KOPT-K1 (cell line): ENCODE measurements around the gene PPM1E.
"Not testable (repeated sequence)": the region's sequence is repeated elsewhere in the genome, so short reads cannot be mapped to it uniquely, and the experiment has no call there.

Source experiments
- H3K27ac ChIP-seq: fragments of 200-600 bp; sonication (generic); 2 replicates; pipeline ENCODE4 v1.5.1; 2016; ENCODE audit warnings: antibody characterized with exemption, mild to moderate bottlenecking, low read depth, low read length; ENCODE audit not compliant: poor library complexity, severe bottlenecking
- H3K36me3 ChIP-seq: fragments of 200-600 bp; sonication (generic); 2 replicates; pipeline ENCODE4 v1.5.1; 2017; ENCODE audit warnings: antibody characterized with exemption, mild to moderate bottlenecking, low read length, moderate library complexity; ENCODE audit not compliant: insufficient read depth
- H3K9me3 ChIP-seq: fragments of 200-600 bp; sonication (generic); 2 replicates; pipeline ENCODE4 v1.5.1; 2017; ENCODE audit warnings: antibody characterized with exemption, low read length, mild to moderate bottlenecking; ENCODE audit not compliant: insufficient read depth, poor library complexity, severe bottlenecking

PPM1E gene

DNA sequence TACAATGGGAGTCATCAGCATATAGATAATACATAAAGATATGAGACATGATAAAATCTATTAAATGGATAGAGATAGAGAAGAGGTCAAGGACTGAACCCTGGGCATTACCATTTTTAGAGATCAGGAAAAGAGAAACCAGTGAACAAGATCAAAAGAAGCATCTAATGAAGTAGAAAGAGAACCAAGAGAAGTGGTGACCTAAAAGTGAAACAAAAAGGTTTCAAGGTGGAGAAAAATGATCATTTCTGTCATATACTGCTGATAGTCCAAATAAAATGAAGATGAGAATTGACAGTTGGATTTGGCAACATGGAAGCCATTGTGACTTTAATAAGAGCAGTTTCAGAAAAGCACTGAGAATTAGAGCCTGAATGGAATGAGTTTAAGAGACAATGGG is 165.1 kb downstream of the PPM1E start:
- no peaks in the 10 kb centered on the region for H3K9me3 ChIP-seq

DNA sequence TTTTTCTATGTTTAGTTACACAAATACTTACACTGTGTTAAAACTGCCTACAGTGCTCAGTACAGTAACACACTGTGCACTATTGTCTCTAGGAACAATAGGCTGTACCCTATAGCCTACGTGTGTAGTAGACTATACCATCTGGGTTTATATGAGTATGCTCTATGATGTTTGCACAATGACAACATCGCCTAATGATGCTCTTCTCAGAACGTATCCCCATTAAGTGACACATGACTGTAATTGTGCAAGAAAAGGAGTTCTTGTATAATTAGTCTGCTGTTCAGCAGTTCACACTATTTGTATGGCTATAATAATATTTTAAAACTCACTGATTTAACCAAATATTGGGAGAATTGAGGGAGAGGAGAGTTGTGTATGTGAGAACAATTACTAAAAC is 177.3 kb downstream of the PPM1E start:
- Histone ChIP-seq H3K9me3 (no peaks in the 10 kb centered on the region), H3K27ac (no peak overlapping the region), H3K36me3 (no peaks in the 10 kb centered on the region)

More for the DNA sequence above, 165.1 kb downstream of the PPM1E start:
- Histone ChIP-seq H3K36me3 (no peaks in the 10 kb centered on the region), H3K27ac (no peak overlapping the region)

DNA sequence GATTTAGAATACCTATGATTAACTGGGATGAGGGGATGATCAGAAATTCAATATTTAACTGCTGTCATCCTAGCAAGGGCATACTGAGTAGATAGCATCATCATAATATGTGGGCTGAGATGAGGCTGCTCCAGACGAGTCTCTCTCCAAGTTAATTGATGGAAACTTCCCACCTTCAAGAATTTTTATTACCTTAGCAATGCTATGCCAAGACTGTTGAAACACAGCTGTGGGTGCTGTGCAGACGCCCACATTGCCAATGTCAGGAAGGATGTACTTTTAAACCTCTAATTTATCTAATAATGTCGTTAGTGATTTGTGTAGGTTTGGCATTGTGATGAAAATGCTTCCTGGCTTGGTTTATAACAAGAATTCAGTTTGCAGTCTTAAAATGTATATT is 180.6 kb downstream of the PPM1E start:
- Histone ChIP-seq H3K9me3 (no peaks in the 10 kb centered on the region), H3K36me3 (no peaks in the 10 kb centered on the region), H3K27ac (no peak overlapping the region)

DNA sequence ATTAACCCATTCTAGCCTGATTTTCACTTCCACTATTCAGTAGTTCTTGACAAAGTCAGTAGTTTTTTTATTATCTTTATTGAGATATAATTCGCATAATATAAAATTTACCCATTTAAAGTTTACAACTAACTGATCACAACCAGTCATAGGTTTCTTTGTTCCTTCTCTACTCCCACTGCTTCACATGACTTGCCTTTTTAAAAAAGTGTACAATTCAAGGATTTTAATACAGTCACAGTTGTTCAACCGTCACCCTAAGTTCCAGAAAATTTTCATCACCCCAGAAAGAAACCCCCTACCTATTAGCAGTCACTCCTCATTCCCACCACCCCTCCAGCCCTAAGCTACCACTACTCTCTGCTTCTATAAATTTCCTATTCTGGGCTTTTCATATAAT is 188.5 kb downstream of the PPM1E start:
- H3K9me3 ChIP-seq: peaks cover 5% of the 10 kb centered on the region
- no peaks in the 10 kb centered on the region for H3K36me3 ChIP-seq
- H3K27ac ChIP-seq: no peak overlapping the region

DNA sequence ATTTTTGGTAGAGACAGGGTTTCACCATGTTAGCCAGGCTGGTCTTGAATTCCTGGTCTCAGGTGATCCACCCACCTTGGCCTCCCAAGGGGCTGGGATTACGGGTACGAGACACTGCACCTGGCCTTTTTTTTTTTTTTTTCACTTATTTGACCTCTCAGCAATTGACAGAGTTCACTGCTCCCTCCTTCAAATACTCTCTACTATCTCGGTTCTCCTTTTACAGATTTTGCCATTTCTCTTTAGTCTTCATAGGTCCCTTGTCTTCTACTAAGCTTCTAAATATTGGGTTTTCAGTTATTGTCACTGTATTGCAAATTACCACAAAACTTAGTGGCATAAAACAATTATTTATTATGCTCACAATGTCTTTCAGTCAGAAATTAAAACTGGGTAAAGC is 191.8 kb downstream of the PPM1E start:
- H3K36me3 ChIP-seq: no peaks in the 10 kb centered on the region
- peaks cover 34% of the 10 kb centered on the region for H3K9me3 ChIP-seq
- no peak overlapping the region for H3K27ac ChIP-seq

DNA sequence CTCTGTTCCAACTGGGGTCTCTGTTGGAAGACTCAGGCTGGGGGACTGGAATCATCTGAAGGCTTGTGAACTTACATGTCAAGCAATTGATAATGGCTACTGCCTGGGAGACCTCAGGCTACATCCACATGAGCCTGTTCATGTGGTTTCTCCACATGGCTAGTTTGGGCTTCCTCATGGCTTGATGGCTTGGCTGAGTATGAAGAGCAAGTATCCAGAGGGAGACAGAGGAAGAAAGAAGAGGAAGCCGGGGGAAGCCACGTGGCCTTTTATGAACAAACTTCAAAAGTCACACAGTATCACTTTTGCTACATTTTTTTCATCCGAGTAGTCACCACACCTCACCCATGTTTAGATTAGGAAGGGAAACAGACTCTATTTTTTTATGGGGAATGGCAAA is 192.2 kb downstream of the PPM1E start:
- H3K27ac ChIP-seq: no peak overlapping the region

DNA sequence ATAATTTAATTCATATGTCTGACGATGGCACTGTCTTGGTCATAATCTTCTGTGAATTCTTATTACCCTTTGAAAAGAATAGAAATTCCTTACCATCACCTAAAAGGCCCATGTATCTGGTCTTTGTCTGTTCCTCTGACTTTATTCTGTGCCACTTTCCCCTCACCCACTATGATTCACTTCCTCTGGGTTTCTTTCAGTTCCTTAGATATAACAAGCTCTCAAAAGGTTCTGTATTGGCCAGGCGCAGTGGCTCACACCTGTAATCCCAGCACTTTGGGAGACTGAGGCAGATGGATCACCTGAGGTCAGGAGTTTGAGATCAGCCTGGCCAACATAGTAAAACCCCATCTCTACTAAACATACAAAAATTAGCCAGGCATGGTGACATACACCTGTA is 198.7 kb downstream of the PPM1E start:
- H3K27ac ChIP-seq, H3K36me3 ChIP-seq: not testable (repeated sequence)
- H3K9me3 ChIP-seq: peaks cover 33% of the 10 kb centered on the region

More for the DNA sequence above, 192.2 kb downstream of the PPM1E start:
- Histone ChIP-seq H3K9me3 (peaks cover 35% of the 10 kb centered on the region), H3K36me3 (no peaks in the 10 kb centered on the region)

DNA sequence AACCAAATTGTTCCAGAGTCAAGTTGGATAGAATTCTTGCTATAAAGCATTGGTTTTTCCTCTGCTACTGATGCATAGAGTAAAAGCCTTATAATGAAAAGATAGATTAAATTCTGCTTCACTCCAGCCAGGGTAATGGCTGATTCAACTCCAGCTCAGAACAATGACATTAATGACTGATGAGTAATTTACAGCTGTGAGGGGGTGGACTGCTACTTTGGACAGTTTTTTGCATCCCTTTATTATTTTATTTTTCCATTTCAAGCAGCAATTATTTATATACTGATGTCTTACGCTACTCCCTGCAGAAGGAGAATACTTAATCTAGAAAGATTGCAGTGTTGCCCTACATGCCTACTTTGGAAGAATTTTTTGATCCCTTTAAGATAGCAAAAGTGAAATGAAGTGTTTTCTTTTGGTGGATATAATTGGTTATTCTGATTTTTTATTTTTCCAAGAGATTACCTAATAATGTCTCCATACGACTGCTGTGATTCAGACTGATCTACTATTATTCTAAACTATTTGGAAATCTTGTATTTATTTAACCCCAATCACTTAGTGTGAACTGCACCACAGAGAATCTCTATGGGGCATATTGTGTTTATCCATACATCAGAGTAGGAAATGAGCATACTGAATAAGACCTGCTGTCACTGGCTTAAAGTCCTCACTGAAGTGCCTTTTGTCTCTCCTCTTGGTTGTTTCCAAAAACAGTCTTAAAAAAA is 201.5 kb downstream of the PPM1E start:
- peaks cover 8% of the 10 kb centered on the region for H3K9me3 ChIP-seq
- no peaks in the 10 kb centered on the region for H3K36me3 ChIP-seq
- H3K27ac ChIP-seq: no peak overlapping the region

DNA sequence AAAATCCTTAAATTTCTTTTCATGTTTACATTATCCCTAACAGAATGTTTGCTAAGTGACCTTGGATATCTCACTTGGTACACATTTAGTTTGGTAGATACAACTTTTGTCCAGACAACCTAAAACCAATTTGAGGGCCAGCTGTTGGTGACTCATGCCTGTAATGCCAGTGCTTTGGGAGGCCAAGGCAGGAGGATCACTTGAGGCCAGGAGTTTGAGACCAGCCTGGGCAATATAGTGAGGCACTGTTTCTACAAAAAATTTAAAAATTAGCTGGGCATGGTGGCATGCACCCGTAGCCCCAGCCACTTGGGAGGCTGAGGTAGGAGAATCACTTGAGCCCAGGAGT is 202.0 kb downstream of the PPM1E start:
- not testable (repeated sequence) for H3K9me3 ChIP-seq, H3K36me3 ChIP-seq, H3K27ac ChIP-seq

DNA sequence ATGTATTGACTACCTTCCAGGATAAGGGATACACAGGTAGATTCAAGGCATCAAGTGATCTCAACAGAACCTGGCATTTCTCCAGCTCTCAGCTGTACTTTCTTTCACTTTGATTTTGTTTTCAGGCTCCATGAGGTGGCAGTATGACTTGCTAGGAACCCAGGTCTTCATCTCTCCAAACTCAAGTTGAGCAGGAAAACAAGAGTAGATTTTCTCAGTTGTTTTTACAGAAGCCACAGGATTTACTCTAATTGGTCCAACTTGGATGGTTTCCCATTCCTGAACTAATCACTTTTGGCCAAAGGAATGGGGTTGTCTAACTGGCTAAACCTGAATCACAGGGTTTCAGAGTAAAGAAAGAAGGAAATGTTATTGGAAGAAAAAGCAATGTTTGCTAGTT is 204.4 kb downstream of the PPM1E start:
- no peaks in the 10 kb centered on the region for H3K36me3 ChIP-seq
- no peak overlapping the region for H3K27ac ChIP-seq
- H3K9me3 ChIP-seq: no peaks in the 10 kb centered on the region

DNA sequence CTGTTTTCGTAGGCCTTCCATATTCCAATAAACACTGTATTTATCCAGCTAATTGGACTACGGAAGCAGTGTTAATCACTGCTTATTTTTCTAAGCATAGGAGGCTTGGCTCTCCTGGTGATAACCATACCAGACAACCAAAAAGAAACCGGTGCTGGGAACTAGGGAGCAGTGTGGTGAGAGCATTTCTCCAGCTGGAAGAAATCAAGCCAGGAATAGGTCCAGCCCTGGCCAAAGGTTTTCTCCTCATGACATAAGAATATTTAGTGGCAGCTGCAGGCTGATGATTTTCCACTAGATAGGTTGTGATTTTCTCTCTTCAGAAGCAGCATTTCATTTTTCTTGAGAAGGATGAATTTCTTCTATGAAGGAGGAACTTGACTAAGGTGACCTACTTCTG is 209.6 kb downstream of the PPM1E start:
- Histone ChIP-seq H3K27ac (no peak overlapping the region), H3K9me3 (no peaks in the 10 kb centered on the region), H3K36me3 (no peaks in the 10 kb centered on the region)

DNA sequence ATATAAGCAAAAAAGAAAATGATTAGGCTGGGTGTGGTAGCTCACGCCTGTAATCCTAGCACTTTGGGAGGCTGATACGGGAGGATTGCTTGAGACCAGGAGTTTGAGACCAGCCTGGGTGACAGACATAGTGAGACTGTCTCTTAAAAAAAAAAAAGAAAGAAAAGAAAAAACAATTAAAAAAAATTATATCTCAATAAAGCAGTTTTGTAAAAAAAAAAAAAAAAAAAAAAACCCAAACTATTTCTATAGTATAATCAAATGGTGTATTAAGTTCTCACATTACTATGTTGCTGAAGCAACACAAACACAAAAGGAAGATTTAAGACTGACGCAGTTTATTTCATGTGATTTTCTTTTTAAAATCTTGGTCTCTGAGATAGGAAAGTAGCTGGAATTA is 210.6 kb downstream of the PPM1E start:
- H3K36me3 ChIP-seq: no peaks in the 10 kb centered on the region
- H3K27ac ChIP-seq: no peak overlapping the region
- no peaks in the 10 kb centered on the region for H3K9me3 ChIP-seq

DNA sequence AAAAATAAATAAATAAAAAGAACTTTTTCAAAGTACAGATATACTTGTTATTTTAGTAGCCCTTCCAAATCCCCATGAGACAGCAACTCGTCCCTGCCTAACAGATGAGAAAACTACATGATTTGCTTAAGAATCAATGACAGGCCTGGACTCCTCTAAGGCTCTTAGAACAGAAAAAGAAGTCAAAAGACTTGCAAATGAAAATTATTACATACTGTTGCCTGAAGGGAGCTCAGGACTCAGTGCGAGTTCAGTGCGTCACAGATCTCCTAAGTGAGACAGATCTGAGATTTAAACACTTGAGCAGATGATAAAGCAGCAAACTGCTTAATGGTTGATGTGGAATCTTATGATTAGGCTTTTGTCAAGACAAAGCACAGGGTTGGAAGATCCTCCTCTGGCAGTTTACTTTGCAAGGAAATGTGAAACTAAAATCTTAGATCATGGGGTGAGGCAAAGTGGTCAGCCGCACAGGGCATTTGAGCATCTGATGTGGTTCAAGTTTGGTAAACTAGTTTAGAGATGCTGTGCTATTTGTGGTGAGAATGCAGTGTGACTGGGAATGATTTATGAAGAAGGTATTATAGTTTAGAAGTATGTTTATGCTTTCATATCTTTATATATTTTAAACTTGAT is 212.9 kb downstream of the PPM1E start:
- H3K9me3 ChIP-seq: no peaks in the 10 kb centered on the region
- H3K36me3 ChIP-seq: no peaks in the 10 kb centered on the region
- H3K27ac ChIP-seq: no peak overlapping the region

DNA sequence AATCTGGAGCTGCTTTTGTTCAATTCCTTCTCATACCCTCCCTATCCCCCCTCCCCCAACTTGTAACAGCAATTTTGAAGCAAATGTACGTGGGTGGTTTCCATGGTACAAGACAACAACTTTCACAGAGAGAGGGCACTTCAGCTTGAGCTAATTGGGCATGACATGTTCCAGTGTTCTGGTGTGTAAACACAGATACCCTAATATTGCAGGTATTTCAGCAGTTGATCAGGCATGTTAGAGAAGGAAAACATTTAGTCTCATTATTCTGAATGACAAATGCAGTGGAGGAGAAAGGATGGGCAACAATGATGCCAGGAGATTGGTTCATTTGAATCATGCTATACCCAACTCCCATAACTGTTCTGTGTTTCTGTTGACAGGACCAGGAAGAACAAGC is 213.5 kb downstream of the PPM1E start:
- H3K36me3 ChIP-seq: no peaks in the 10 kb centered on the region
- no peaks in the 10 kb centered on the region for H3K9me3 ChIP-seq
- H3K27ac ChIP-seq: no peak overlapping the region

DNA sequence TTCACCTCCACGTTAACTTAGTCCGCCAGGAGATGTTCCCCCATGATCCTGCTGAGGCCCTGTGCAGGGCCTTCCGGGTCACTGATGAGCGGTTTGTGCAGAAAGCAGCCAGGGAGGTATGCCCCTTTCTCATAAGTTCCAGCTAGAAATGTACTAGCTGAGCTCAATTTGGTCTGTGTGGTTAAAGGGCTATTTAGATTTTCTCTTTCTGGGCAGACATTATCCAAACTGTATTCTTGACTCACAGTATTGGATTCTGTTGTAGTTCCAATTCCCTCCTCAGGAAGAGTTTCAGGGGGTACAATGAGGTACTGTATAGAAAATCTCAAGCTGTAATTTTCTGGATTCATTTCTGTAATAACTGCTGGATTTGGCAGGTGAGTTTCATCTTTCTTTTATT is 214.0 kb downstream of the PPM1E start:
- no peaks in the 10 kb centered on the region for H3K36me3 ChIP-seq
- H3K27ac ChIP-seq: no peak overlapping the region
- no peaks in the 10 kb centered on the region for H3K9me3 ChIP-seq
